Femur (tissue), 1 donor: ENCODE results near the gene TMEM243.
"Not testable (repeated sequence)": the region's sequence is repeated elsewhere in the genome, so short reads cannot be mapped to it uniquely, and the experiment has no call there.

Experiments
- DNase-seq: peaks from one replicate; pipeline ENCODE4 v3.0.0-alpha.2; 2017

The TMEM243 gene

GRCh38 chr7:87210506-87210905, 9.0 kb downstream of the TMEM243 start:
- DNase-seq, result no peak

- no peak for DNase-seq
These were observed 10.1 kb downstream of the TMEM243 start for GRCh38 chr7:87209295-87209924.

GRCh38 chr7:87206361-87206760, 13.2 kb downstream of the TMEM243 start:
- DNase-seq, result no peak

- not testable (repeated sequence) for DNase-seq
These were observed 13.8 kb downstream of the TMEM243 start for GRCh38 chr7:87205701-87206100.

GRCh38 chr7:87204933-87205332, 14.6 kb downstream of the TMEM243 start:
- no peak for DNase-seq

GRCh38 chr7:87203929-87204328, 15.6 kb downstream of the TMEM243 start:
- not testable (repeated sequence) for DNase-seq

- DNase-seq, result no peak
These were observed 16.8 kb downstream of the TMEM243 start for GRCh38 chr7:87202705-87203104.

- DNase-seq, result no peak
These were observed 17.3 kb downstream of the TMEM243 start for GRCh38 chr7:87202208-87202607.

GRCh38 chr7:87199700-87200450, 19.7 kb downstream of the TMEM243 start:
- DNase-seq, result no peak

- DNase-seq, result no peak
These were observed 20.3 kb downstream of the TMEM243 start for GRCh38 chr7:87199241-87199640.

GRCh38 chr7:87193912-87194311, 25.6 kb downstream of the TMEM243 start:
- no peak for DNase-seq

GRCh38 chr7:87192784-87193487, 26.6 kb downstream of the TMEM243 start:
- DNase-seq, result no peak

GRCh38 chr7:87190783-87191182, 28.7 kb downstream of the TMEM243 start:
- DNase-seq, result no peak

GRCh38 chr7:87188930-87189329, 30.6 kb downstream of the TMEM243 start:
- DNase-seq, result no peak

GRCh38 chr7:87187120-87187519, 32.4 kb downstream of the TMEM243 start:
- no peak for DNase-seq

GRCh38 chr7:87179180-87179579, 40.4 kb downstream of the TMEM243 start:
- DNase-seq, result no peak

- DNase-seq, result no peak
These were observed 41.2 kb downstream of the TMEM243 start for GRCh38 chr7:87178320-87178719.

GRCh38 chr7:87173471-87173870, 46.1 kb downstream of the TMEM243 start:
- DNase-seq, result no peak

- no peak for DNase-seq
These were observed 48.1 kb downstream of the TMEM243 start for GRCh38 chr7:87171282-87171934.

- no peak for DNase-seq
These were observed 48.7 kb downstream of the TMEM243 start for GRCh38 chr7:87170828-87171227.

GRCh38 chr7:87164433-87164832, 55.1 kb downstream of the TMEM243 start:
- no peak for DNase-seq

- DNase-seq, result no peak
These were observed 60.0 kb downstream of the TMEM243 start for GRCh38 chr7:87159538-87159937.

- no peak for DNase-seq
These were observed 62.8 kb downstream of the TMEM243 start for GRCh38 chr7:87156709-87157108.
